ENCODE results near the gene ANO9. TPM values are rescaled to one million over a fixed set of nuclear protein-coding genes. Genes with fewer than 3 reads are reported as not detected.

The ANO9 gene
- total and polyA plus RNA-seq, 2 donors (not counting 1 experiment from before 2014, with no cell fraction given): not detected

DNA sequence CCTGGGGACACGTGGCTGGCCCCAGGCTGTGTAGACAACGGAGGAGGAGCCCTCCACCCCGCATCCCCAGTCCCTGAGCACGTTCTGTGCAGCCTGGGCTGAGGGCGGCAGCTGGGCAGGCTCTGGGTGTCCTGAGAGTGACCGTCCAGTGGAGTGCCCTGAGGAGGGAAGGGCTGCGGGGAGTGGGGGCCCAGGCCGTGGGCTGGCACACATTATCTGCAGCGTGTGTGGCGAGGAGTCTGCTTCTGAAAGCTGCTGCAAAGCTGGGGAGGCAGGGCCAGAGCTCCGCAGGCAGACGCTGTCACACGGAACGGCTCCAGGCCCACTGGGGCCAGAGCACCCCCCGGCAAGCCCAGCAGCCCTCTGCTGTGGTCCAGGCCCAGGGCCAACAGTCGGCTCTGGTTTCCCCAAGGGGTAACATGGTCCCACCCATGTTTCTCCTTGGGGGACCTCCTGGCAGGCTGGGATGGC lies 835 bp upstream of the ANO9 start:
- H2AFZ ChIP-seq (ENCODE audit: low read length): no peak overlapping the region
- no peaks in the 10 kb centered on the region for H3K9me3 ChIP-seq (ENCODE audit: control insufficient read depth, insufficient read depth, low read depth, low read length)
- no peaks in the 10 kb centered on the region for H3K36me3 ChIP-seq (ENCODE audit: control insufficient read depth, insufficient read depth, low read length)
- no peak for TF ChIP-seq EZH2 (IDR thresholded peaks at IDR 0.05; ENCODE audit: low read length, missing control alignments)
- peaks cover 2% of the 10 kb centered on the region for H3K4me1 ChIP-seq (ENCODE audit: control insufficient read depth, extremely low read depth, insufficient read depth, low read length)
- no peak for DNase-seq (ENCODE audit: low read depth in 2 of 2)
- no peak overlapping the region for H3K27ac ChIP-seq (ENCODE audit: insufficient read depth, low read length)
- no peaks in the 10 kb centered on the region for H4K20me1 ChIP-seq (ENCODE audit: control insufficient read depth, extremely low read depth, insufficient read depth, low read length)
- H3K9ac ChIP-seq (ENCODE audit: insufficient read depth, low read length): no peak overlapping the region
- peaks cover 2% of the 10 kb centered on the region for H3K27me3 ChIP-seq (ENCODE audit: control insufficient read depth, insufficient read depth, low read length)
- no peak overlapping the region for H3K4me3 ChIP-seq (replicated peaks in 1 of 4; ENCODE audit: control extremely low read depth in 1 of 4, insufficient read depth in 1 of 4, low read depth in 3 of 4, low read length in 4 of 4)
- H3K79me2 ChIP-seq (ENCODE audit: control insufficient read depth, insufficient read depth, low read length): no peaks in the 10 kb centered on the region
- H3K4me2 ChIP-seq (ENCODE audit: extremely low read depth, insufficient read depth, low read length): no peak overlapping the region

DNA sequence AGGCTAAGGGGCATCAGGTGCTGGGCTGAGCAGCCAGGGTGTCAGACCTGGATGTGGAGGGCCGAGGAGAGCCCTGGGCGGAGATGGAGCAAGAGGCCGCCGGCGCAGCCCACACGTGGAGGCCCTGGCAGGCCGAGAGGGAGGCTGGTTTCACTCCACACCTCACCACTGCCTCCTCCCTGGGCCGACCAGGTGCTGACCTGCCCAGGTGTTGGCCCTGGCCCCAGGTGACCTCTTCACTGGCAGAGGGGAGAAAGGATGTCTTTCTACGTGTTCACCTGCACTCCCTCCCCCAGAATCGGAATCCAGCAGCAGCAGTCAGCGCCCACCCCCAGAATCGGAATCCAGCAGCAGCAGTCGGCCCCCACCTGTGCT lies 781 bp downstream of the ANO9 start:
- no peaks in the 10 kb centered on the region for H4K20me1 ChIP-seq (ENCODE audit: control insufficient read depth, extremely low read depth, insufficient read depth, low read length)
- no peaks in the 10 kb centered on the region for H3K36me3 ChIP-seq (ENCODE audit: control insufficient read depth, insufficient read depth, low read length)
- H3K27ac ChIP-seq (ENCODE audit: insufficient read depth, low read length): no peak overlapping the region
- H3K9ac ChIP-seq (ENCODE audit: insufficient read depth, low read length): no peak overlapping the region
- TF ChIP-seq EZH2 (IDR thresholded peaks at IDR 0.05; ENCODE audit: low read length, missing control alignments) (no peak), CTCF (conservative IDR thresholded peaks at IDR 0.05 in 1 of 2, IDR thresholded peaks at IDR 0.05 in 1 of 2; ENCODE audit: low read depth in 1 of 2, low read length in 2 of 2) (no peak)
- peaks cover 2% of the 10 kb centered on the region for H3K4me1 ChIP-seq (ENCODE audit: control insufficient read depth, extremely low read depth, insufficient read depth, low read length)
- no peaks in the 10 kb centered on the region for H3K79me2 ChIP-seq (ENCODE audit: control insufficient read depth, insufficient read depth, low read length)
- H3K4me3 ChIP-seq (replicated peaks in 1 of 4; ENCODE audit: control extremely low read depth in 1 of 4, insufficient read depth in 1 of 4, low read depth in 3 of 4, low read length in 4 of 4): no peak overlapping the region
- H3K27me3 ChIP-seq (ENCODE audit: control insufficient read depth, insufficient read depth, low read length): peaks cover 2% of the 10 kb centered on the region
- no peak for DNase-seq (ENCODE audit: low read depth in 2 of 2)
- no peak overlapping the region for H3K4me2 ChIP-seq (ENCODE audit: extremely low read depth, insufficient read depth, low read length)
- H3K9me3 ChIP-seq (ENCODE audit: control insufficient read depth, insufficient read depth, low read depth, low read length): no peaks in the 10 kb centered on the region
- no peak overlapping the region for H2AFZ ChIP-seq (ENCODE audit: low read length)

GRCh38 chr11:440065-441042 lies 1.5 kb downstream of the ANO9 start:
- DNase-seq (ENCODE audit: low read depth in 2 of 2): peak in 1 of 2 donors; percentile 13
- TF ChIP-seq CTCF (conservative IDR thresholded peaks at IDR 0.05 in 1 of 2, IDR thresholded peaks at IDR 0.05 in 1 of 2; ENCODE audit: low read depth in 1 of 2, low read length in 2 of 2) (peak in 1 of 2 donors; percentile 6), EZH2 (IDR thresholded peaks at IDR 0.05; ENCODE audit: low read length, missing control alignments) (no peak)
- Histone ChIP-seq H2AFZ (ENCODE audit: low read length) (no peak overlapping the region), H3K36me3 (ENCODE audit: control insufficient read depth, insufficient read depth, low read length) (no peaks in the 10 kb centered on the region), H3K4me1 (ENCODE audit: control insufficient read depth, extremely low read depth, insufficient read depth, low read length) (peaks cover 2% of the 10 kb centered on the region), H3K79me2 (ENCODE audit: control insufficient read depth, insufficient read depth, low read length) (no peaks in the 10 kb centered on the region), H3K9me3 (ENCODE audit: control insufficient read depth, insufficient read depth, low read depth, low read length) (no peaks in the 10 kb centered on the region), H4K20me1 (ENCODE audit: control insufficient read depth, extremely low read depth, insufficient read depth, low read length) (no peaks in the 10 kb centered on the region), H3K4me3 (replicated peaks in 1 of 4; ENCODE audit: control extremely low read depth in 1 of 4, insufficient read depth in 1 of 4, low read depth in 3 of 4, low read length in 4 of 4) (no peak overlapping the region), H3K27ac (ENCODE audit: insufficient read depth, low read length) (no peak overlapping the region), H3K27me3 (ENCODE audit: control insufficient read depth, insufficient read depth, low read length) (peaks cover 2% of the 10 kb centered on the region), H3K9ac (ENCODE audit: insufficient read depth, low read length) (no peak overlapping the region), H3K4me2 (ENCODE audit: extremely low read depth, insufficient read depth, low read length) (no peak overlapping the region)

Measured in fibroblast of lung (primary cell).